GM13977 (cell line): ENCODE measurements around the gene PDLIM5.
"Not testable (repeated sequence)": the region's sequence is repeated elsewhere in the genome, so short reads cannot be mapped to it uniquely, and the experiment has no call there.

Experiments
- DNase-seq: peaks from one replicate; pipeline ENCODE4 v3.0.0; 2012; ENCODE audit warnings: low spot score
- CTCF ChIP-seq: IDR thresholded peaks from 2 replicates; pipeline ENCODE4 v1.5.1; 2012; ENCODE audit warnings: mild to moderate bottlenecking, control low read depth; ENCODE audit not compliant: insufficient read depth; ENCODE audit errors: extremely low read depth, missing control alignments
- in situ Hi-C: fragments of 300-500 bp; cut with MboI; formaldehyde crosslinking; loops from one replicate; pipeline ENCODE4 v1.12.0; 2022; ENCODE audit warnings: low sequenced_read_pairs, low pct_unique_long_range_greater_than_20kb, mixed read lengths, inconsistent platforms; ENCODE audit not compliant: unreplicated experiment

Gene PDLIM5

DNA sequence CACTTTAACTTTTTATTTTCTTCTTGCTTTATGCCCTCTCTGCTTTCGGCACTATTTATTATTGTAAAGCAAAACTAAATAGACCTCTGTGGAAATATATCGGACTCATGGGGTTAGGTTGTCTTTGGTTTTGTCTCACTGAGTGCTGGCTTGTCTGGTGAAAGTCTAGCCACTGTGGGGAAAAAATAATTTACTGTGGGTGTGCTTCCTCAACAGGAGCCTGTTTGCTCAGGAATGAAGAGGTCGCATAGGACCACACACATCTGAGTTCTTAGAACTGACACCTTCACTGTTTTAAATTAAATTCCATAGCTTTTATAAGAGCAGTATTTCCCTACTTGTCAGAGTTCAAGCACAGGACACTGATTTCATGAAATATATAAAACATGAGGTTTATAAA is 203.0 kb downstream of the PDLIM5 start:
- in situ Hi-C loops = no loop called here
- DNase-seq = no peak
- no peak for TF ChIP-seq CTCF

DNA sequence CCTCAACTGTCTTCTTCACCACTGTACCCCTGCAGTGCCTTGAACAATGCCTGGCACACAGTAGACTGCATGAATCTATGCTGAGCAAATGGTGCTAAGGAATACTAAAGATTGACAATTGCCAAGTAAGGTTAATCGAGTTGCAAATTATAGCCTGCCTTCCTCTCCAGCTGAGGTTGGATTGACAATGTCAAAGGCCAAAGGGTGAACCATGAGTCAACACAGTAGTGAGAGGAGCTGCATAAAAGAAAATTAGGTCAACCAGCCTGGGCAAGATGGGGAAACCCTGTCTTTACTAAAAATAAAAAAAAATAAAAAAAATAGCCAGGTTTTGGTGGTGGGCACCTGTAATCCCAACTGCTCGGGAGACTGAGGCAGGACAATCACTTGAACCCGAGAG is 208.9 kb downstream of the PDLIM5 start:
- in situ Hi-C loops = no loop called here
- TF ChIP-seq CTCF = no peak
- no peak for DNase-seq

DNA sequence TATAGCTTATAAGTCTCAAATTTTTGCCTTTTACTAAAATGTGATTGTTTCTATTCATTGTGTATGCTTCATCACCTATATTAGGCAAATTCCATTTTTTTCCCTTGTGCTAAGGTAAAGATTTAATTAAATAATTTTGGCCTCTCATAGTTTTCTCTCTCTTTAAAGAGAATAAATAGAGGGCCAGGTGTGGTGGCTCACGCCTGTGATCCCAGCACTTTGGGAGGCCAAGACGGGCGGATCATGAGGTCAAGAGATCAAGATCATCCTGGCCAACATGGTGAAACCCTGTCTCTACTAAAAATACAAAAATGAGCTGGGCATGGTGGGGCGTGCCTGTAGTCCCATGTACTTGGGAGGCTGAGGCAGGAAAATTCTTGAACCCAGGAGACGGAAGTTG is 213.3 kb downstream of the PDLIM5 start:
- DNase-seq, in situ Hi-C loops: not testable (repeated sequence)

- in situ Hi-C loops = no loop called here
- DNase-seq = no peak
- TF ChIP-seq CTCF = no peak
Measured at GRCh38 chr4:94665500-94666404, 214.0 kb downstream of the PDLIM5 start.

DNA sequence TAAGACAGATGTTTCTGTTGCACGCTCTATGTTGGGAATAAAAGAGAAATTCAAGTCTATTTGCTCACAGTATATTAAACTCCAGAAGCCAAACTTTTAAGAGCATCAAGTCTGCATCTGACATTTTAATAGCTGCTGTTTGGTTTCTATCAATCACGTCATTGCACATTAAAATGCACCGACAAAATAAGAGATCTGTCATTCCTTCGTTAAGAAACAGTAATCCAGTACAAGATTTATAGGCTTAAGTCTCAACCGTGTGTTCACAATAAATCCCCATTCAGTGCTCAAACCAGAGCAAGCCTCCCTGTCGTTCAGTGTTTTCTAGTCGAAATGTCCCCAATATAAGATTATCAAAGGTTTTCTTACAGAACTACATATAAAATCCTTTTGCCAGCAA is 217.0 kb downstream of the PDLIM5 start:
- in situ Hi-C loops = no loop called here
- no peak for TF ChIP-seq CTCF
- no peak for DNase-seq

GRCh38 chr4:94669672-94670664 is 218.2 kb downstream of the PDLIM5 start:
- no peak for DNase-seq
- no peak for TF ChIP-seq CTCF
- in situ Hi-C loops = no loop called here

GRCh38 chr4:94671113-94671512 is 219.4 kb downstream of the PDLIM5 start:
- in situ Hi-C loops = no loop called here
- no peak for TF ChIP-seq CTCF
- DNase-seq = no peak
